Left lung (tissue), 10 donors: Measurements from ENCODE around the gene PSME2. TPM values are rescaled to one million over a fixed set of nuclear protein-coding genes. Genes with fewer than 3 reads are reported as not detected.

ENCODE experiments used
- ATAC-seq: fragments of 200-7000 bp; cut with Tn5 transposase; one replicate; pipeline ENCODE4 v1.9.1; 2020; ENCODE audit warnings: moderate library complexity
- DNase-seq, 4 donors: peaks; one replicate each; pipeline ENCODE4 v3.0.0-alpha.2; 2013 to 2020
- H3K27ac ChIP-seq, 2 donors: fragments of 200-600 bp; sonication (generic) in 1 of 2; one replicate each; pipeline versions ENCODE4 v1.5.0 to v1.8.0; 2020 to 2021
- H3K27me3 ChIP-seq, 2 donors: fragments of 200-600 bp; sonication (generic) in 1 of 2; one replicate each; pipeline versions ENCODE4 v1.5.0 to v1.8.0; 2020 to 2021
- H3K36me3 ChIP-seq, 2 donors: fragments of 200-600 bp; sonication (generic) in 1 of 2; one replicate each; pipeline versions ENCODE4 v1.5.0 to v1.8.0; 2020 to 2021
- H3K4me1 ChIP-seq, 2 donors: fragments of 200-600 bp; one replicate each; pipeline ENCODE4 v1.8.0; 2021
- H3K4me3 ChIP-seq, 2 donors: fragments of 200-600 bp; sonication (generic) in 1 of 2; one replicate each; pipeline versions ENCODE4 v1.5.0 to v1.8.0; 2020 to 2021; ENCODE audit warnings: mild to moderate bottlenecking in 1 of 2
- H3K9me3 ChIP-seq, 2 donors: fragments of 200-600 bp; sonication (generic) in 1 of 2; one replicate each; pipeline versions ENCODE4 v1.5.0 to v1.8.0; 2020 to 2021
- intact Hi-C, 2 donors: fragments of 100-400 bp; cut with DNase I; formaldehyde crosslinking; loops; one replicate each; pipeline versions ENCODE4 v1.11.2 to v1.14.2; 2022
- polyA plus RNA-seq, 6 donors: library from polyadenylated mRNA; unstranded; fragments of 120-200 nt; gene quantifications; one replicate each; pipeline ENCODE4 v1.2.1, GENCODE V29; 2013; ENCODE audit not compliant: insufficient read length in 6 of 6
- total RNA-seq, 2 donors: library from RNA; stranded (reverse); fragmentation: NEBNext Ultra II Directional; extraction: Animal tissue kit (Norgen Biotek cat#: 25700); gene quantifications; one replicate each; pipeline ENCODE4 v1.2.1, GENCODE V29; 2021
- TF ChIP-seq, protein P1 (sequence below), 2 donors: fragments of 200-600 bp; sonication (generic) in 1 of 2; IDR thresholded peaks; one replicate each; pipeline versions ENCODE4 v1.5.0 to v1.8.0; 2021; ENCODE audit warnings: antibody characterized with exemption in 2 of 2
- donor health status: DM: no; HTN: yes; CAD: no.
- donor health status: DM: no; HTN: no; CAD: no.

Gene PSME2
- total and polyA plus RNA-seq, 8 donors = 126 to 224 (median 159) TPM

DNA sequence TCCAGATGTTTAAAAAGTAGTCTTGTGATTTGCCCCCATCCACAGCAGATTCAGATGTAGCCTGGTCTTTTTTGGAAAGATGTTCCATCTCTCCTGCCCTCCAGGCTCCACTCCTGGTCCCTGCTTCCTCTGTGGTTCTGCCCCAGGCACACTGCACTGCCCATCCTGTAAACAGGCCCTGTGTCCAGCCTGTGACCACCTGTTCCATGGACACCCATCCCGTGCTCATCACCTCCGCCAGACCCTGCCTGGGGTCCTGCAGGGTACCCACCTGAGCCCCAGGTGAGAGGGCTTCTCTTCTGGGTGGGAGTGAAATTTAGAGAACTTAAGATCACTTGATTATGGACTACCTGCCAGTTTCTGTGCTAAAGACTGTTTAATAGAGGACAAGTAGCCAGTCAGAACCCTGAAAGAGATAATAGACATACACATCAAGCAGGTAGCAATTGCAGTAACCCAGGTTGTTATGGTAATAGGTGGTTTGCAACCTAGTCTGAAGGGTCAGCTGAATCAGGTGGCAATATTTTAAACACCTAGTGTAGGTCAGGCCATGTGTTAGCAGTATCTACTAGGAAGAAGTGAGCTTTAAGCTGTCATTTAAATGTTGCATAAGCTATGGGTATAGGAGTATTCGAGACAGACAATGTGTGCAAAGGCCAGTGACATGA is 3.0 kb upstream of the PSME2 start:
- Histone ChIP-seq H3K36me3 (peaks cover 0 to 60% of the 10 kb centered on the region in 2 donors), H3K27ac (no peak overlapping the region), H3K4me1 (peaks cover 12 to 39% of the 10 kb centered on the region in 2 donors), H3K4me3 (no peak overlapping the region), H3K27me3 (no peaks in the 10 kb centered on the region), H3K9me3 (no peaks in the 10 kb centered on the region)
- ATAC-seq = no peak
- DNase-seq = peak in 1 of 4 donors; percentile 35
- intact Hi-C loops = no loop called here
- TF ChIP-seq, protein P1, sequence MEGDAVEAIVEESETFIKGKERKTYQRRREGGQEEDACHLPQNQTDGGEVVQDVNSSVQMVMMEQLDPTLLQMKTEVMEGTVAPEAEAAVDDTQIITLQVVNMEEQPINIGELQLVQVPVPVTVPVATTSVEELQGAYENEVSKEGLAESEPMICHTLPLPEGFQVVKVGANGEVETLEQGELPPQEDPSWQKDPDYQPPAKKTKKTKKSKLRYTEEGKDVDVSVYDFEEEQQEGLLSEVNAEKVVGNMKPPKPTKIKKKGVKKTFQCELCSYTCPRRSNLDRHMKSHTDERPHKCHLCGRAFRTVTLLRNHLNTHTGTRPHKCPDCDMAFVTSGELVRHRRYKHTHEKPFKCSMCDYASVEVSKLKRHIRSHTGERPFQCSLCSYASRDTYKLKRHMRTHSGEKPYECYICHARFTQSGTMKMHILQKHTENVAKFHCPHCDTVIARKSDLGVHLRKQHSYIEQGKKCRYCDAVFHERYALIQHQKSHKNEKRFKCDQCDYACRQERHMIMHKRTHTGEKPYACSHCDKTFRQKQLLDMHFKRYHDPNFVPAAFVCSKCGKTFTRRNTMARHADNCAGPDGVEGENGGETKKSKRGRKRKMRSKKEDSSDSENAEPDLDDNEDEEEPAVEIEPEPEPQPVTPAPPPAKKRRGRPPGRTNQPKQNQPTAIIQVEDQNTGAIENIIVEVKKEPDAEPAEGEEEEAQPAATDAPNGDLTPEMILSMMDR (IDR thresholded peaks at IDR 0.05) = no peak

DNA sequence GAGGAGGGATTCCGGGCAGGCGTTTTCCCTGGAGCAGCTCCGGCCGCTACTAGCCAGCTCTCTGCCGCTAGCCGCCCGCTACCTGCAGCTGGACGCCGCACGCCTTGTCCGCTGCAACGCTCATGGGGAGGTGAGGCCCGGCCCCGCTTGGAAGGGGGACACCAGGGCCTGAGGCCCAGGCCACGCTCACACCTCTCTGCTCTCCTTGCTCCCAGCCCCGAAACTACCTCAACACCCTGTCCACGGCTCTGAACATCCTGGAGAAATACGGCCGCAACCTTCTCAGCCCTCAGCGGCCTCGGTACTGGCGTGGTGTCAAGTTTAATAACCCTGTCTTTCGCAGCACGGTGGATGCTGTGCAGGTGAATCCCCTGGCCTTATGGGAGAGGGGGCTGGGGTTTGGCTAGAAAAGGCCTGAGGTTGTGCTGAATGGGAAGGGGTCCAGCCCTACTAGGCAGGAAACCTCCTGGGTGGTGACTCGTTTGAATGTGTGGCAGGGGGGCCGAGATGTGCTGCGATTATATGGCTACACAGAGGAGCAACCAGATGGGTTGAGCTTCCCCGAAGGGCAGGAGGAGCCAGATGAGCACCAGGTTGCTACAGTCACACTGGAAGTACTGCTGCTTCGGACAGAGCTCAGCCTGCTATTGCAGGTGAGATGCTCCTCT is 1.5 kb upstream of the PSME2 start:
- Histone ChIP-seq H3K4me3 (peak overlapping the region; percentile 80 to 100), H3K9me3 (no peaks in the 10 kb centered on the region), H3K4me1 (peaks cover 12 to 45% of the 10 kb centered on the region in 2 donors), H3K27ac (peak overlapping the region; percentile 57 to 95), H3K27me3 (no peaks in the 10 kb centered on the region), H3K36me3 (peaks cover 0 to 60% of the 10 kb centered on the region in 2 donors)
- ATAC-seq (no peak), DNase-seq (no peak)
- TF ChIP-seq, protein P1 (IDR thresholded peaks at IDR 0.05) = no peak
- intact Hi-C loops = no loop called here

DNA sequence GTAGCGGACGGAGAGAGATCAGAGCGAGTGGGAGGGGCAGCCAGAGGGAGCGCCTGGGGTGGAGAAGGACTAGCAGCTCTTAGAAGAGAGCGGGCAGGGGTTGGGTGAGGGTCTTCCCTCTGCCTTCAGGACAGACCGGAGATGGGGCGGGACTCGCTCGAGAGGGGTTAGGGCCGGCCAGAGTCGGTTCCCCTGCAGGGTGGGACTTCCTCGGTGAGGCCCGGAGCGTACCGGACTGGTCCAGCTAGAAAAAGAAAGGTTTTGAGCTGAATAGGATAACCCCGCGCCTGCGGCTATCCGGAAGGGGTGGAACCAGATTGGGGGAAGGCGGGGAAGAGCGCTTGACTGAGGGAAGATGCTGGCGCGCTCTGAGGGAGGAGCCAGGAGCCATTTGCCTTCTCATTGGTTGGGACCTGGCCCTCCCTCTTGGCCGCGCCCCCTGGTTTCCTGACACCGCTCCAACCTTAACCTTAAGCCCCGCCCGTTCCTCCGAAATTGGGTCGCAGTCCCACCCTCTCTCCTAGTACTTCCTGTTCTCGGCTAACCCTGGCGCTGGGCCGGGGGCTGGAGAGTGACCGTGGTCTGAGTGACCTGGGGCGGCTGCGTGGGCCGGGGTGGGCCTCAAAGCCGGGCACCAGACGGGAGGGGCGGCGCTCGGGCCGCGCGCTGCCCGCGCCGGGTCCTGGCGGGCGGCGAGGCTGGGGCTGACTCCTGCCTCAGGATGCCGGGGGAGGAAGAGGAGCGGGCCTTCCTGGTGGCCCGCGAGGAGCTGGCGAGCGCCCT is 759 bp upstream of the PSME2 start, which contains the start of gene RNF31:
TSS of gene RNF31 (plus strand) at position 521 of the 783 bp plus-strand sequence. CDS start at position 722, 201 bp downstream.
- H3K36me3 ChIP-seq = peaks cover 0 to 60% of the 10 kb centered on the region in 2 donors
- intact Hi-C loops = no loop called here

GRCh38 chr14:24145690-24146452 is 539 bp downstream of the PSME2 start:
- intact Hi-C loops = no loop called here
- Histone ChIP-seq H3K4me1 (peaks cover 16 to 54% of the 10 kb centered on the region in 2 donors), H3K9me3 (no peaks in the 10 kb centered on the region), H3K27me3 (no peaks in the 10 kb centered on the region), H3K4me3 (peak overlapping the region; percentile 80 to 100), H3K36me3 (peaks cover 0 to 48% of the 10 kb centered on the region in 2 donors), H3K27ac (peak overlapping the region; percentile 92 to 95)
- DNase-seq (no peak), ATAC-seq (no peak)
- TF ChIP-seq, protein P1 (IDR thresholded peaks at IDR 0.05) = no peak

More for the DNA sequence above, 759 bp upstream of the PSME2 start, which contains the start of gene RNF31:
- Histone ChIP-seq H3K27ac (peak within 1 kb of the TSS; percentile 92 to 95), H3K4me1 (peaks cover 13 to 48% of the 10 kb centered on the region in 2 donors), H3K4me3 (peak within 1 kb of the TSS; percentile 80 to 100), H3K27me3 (no peaks in the 10 kb centered on the region), H3K9me3 (no peaks in the 10 kb centered on the region)
- ATAC-seq = peak; percentile 95
- peak; percentile 97 to 99 (median 98) for DNase-seq
- TF ChIP-seq, protein P1 (IDR thresholded peaks at IDR 0.05) = no peak
